Keratinocyte (primary cell): ENCODE measurements around the gene S100A9. TPM values are rescaled to one million over a fixed set of nuclear protein-coding genes. Genes with fewer than 3 reads are reported as not detected.

Experiments
- DNase-seq: peaks from one replicate; pipeline ENCODE4 v3.0.0-alpha.2; 2011; ENCODE audit warnings: low read depth, missing footprints, low spot score
- FAIRE-seq: peaks from 2 replicates; lab custom pipeline; 2011; peaks lifted over from hg19 to GRCh38; lab: Jason Lieb, UNC
- H2AFZ ChIP-seq: 2 replicates; pipeline ENCODE4 v1.6.0; 2012; ENCODE audit warnings: low read length, control low read depth, inconsistent platforms; ENCODE audit not compliant: control insufficient read depth
- H3K27ac ChIP-seq: 2 replicates; pipeline ENCODE4 v1.5.1; 2011; ENCODE audit warnings: low read length; ENCODE audit not compliant: control insufficient read depth, insufficient read depth
- H3K27me3 ChIP-seq: 3 replicates; pipeline ENCODE4 v1.6.0; 2011; ENCODE audit warnings: low read length; ENCODE audit not compliant: control insufficient read depth, insufficient read depth; ENCODE audit errors: extremely low read depth
- H3K36me3 ChIP-seq, 2 experiments: 2 replicates in 1 of 2; 3 replicates in 1 of 2; pipeline ENCODE4 v1.5.1; 2011; ENCODE audit warnings: low read length in 2 of 2, mild to moderate bottlenecking in 1 of 2; ENCODE audit not compliant: control insufficient read depth in 2 of 2, insufficient read depth in 2 of 2; ENCODE audit errors: extremely low read depth in 1 of 2
- H3K4me1 ChIP-seq: 3 replicates; pipeline ENCODE4 v1.5.1; 2011; ENCODE audit warnings: low read length; ENCODE audit not compliant: control insufficient read depth, insufficient read depth; ENCODE audit errors: extremely low read depth
- H3K4me2 ChIP-seq: 3 replicates; pipeline ENCODE4 v1.6.0; 2011; ENCODE audit warnings: low read depth, low read length; ENCODE audit not compliant: control insufficient read depth, insufficient read depth; ENCODE audit errors: extremely low read depth
- H3K4me3 ChIP-seq, 3 experiments: fragments of 200-600 bp in 1 of 3; sonication (generic) in 1 of 3; 2 replicates in 2 of 3; 3 replicates in 1 of 3; pipeline ENCODE4 v1.5.1; 2011 to 2016; ENCODE audit warnings: low read length in 3 of 3, mild to moderate bottlenecking in 3 of 3, control low read depth in 2 of 3, inconsistent platforms in 1 of 3, low read depth in 1 of 3, mixed read lengths in 1 of 3, mixed run types in 1 of 3, moderate library complexity in 1 of 3; ENCODE audit not compliant: control insufficient read depth in 2 of 3, insufficient read depth in 2 of 3; ENCODE audit errors: extremely low read depth in 1 of 3
- H3K79me2 ChIP-seq: 2 replicates; pipeline ENCODE4 v1.6.0; 2012; ENCODE audit warnings: low read length; ENCODE audit not compliant: control insufficient read depth, insufficient read depth
- H3K9ac ChIP-seq: 3 replicates; pipeline ENCODE4 v1.6.0; 2011; ENCODE audit warnings: low read length; ENCODE audit not compliant: control insufficient read depth, insufficient read depth; ENCODE audit errors: extremely low read depth
- H3K9me1 ChIP-seq: 3 replicates; pipeline ENCODE4 v1.6.0; 2011; ENCODE audit warnings: low read length; ENCODE audit not compliant: control insufficient read depth, insufficient read depth; ENCODE audit errors: extremely low read depth
- H3K9me3 ChIP-seq: 2 replicates; pipeline ENCODE4 v1.5.1; 2012; ENCODE audit warnings: low read depth, low read length; ENCODE audit not compliant: control insufficient read depth
- H4K20me1 ChIP-seq: 3 replicates; pipeline ENCODE4 v1.6.0; 2011; ENCODE audit warnings: low read length; ENCODE audit not compliant: control insufficient read depth, insufficient read depth; ENCODE audit errors: extremely low read depth
- CTCF ChIP-seq, 3 experiments: IDR thresholded peaks in 1 of 3; conservative IDR thresholded peaks in 1 of 3; optimal IDR thresholded peaks in 1 of 3; 2 replicates in 2 of 3; 3 replicates in 1 of 3; pipeline versions ENCODE3 to v1.5.1; 2011; ENCODE audit warnings: low read length in 3 of 3, mild to moderate bottlenecking in 3 of 3, moderate library complexity in 2 of 3, control low read depth in 1 of 3, inconsistent platforms in 1 of 3; ENCODE audit not compliant: insufficient read depth in 2 of 3; ENCODE audit errors: extremely low read depth in 1 of 3
- EZH2 ChIP-seq: IDR thresholded peaks from one replicate; pipeline ENCODE4 v1.6.1; 2012; ENCODE audit warnings: inconsistent platforms, mild to moderate bottlenecking, low read length, moderate library complexity
- dilution Hi-C: fragments of 300-500 bp; cut with MboI; formaldehyde crosslinking; loops from one replicate; pipeline ENCODE4 v1.7.0; 2020; ENCODE audit warnings: low sequenced_read_pairs; ENCODE audit not compliant: extremely low pct_ligation_motif_present
- polyA plus RNA-seq, 5 experiments: library from polyadenylated mRNA; depleted of rRNA in 3 of 5; stranded (reverse) in 3 of 5; stranded (forward) in 1 of 5; unstranded in 1 of 5; fragments of >200 nt; gene quantifications; 1 replicate in 1 of 5; 2 replicates in 3 of 5; 3 replicates in 1 of 5; pipeline versions ENCODE4 v1.2.1 to v1.2.3, GENCODE V29; 2011 to 2012; ENCODE audit warnings: missing spikeins in 2 of 5, low read depth in 1 of 5, low replicate concordance in 1 of 5

The S100A9 gene
- polyA plus RNA-seq, 1 donor (not counting 4 experiments of a cell fraction or from before 2014, with no cell fraction given) = 297 TPM

GRCh38 chr1:153349363-153350320 lies 8.0 kb upstream of the S100A9 start:
- H3K9ac ChIP-seq = no peak overlapping the region
- H3K9me1 ChIP-seq = no peaks in the 10 kb centered on the region
- DNase-seq = no peak
- H3K9me3 ChIP-seq = no peaks in the 10 kb centered on the region
- H3K4me2 ChIP-seq = no peak overlapping the region
- no peak overlapping the region for H3K27ac ChIP-seq
- dilution Hi-C loops = loop anchor here (10.0 kb wide), 2 partner anchors 55 to 155 kb away; no protein-coding TSS in a partner anchor
- H3K79me2 ChIP-seq = no peaks in the 10 kb centered on the region
- H3K4me3 ChIP-seq = no peak overlapping the region
- no peak for FAIRE-seq
- peaks cover 9% of the 10 kb centered on the region for H3K4me1 ChIP-seq
- H4K20me1 ChIP-seq = no peaks in the 10 kb centered on the region
- no peaks in the 10 kb centered on the region for H3K36me3 ChIP-seq
- peaks cover 3% of the 10 kb centered on the region for H3K27me3 ChIP-seq
- H2AFZ ChIP-seq = no peak overlapping the region
- TF ChIP-seq CTCF (optimal IDR thresholded peaks at IDR 0.05 in 1 of 3, IDR thresholded peaks at IDR 0.05 in 1 of 3, conservative IDR thresholded peaks at IDR 0.05 in 1 of 3; ENCODE audit: extremely low read depth in 1 of 3, insufficient read depth in 2 of 3, low read length in 3 of 3) (no peak), EZH2 (no peak)

- H3K36me3 ChIP-seq = no peaks in the 10 kb centered on the region
- H3K4me1 ChIP-seq = peaks cover 9% of the 10 kb centered on the region
- no peaks in the 10 kb centered on the region for H3K9me1 ChIP-seq
- no peak overlapping the region for H3K9ac ChIP-seq
- DNase-seq = no peak
- no peak overlapping the region for H3K27ac ChIP-seq
- H3K9me3 ChIP-seq = no peaks in the 10 kb centered on the region
- no peak for TF ChIP-seq CTCF (optimal IDR thresholded peaks at IDR 0.05 in 1 of 3, IDR thresholded peaks at IDR 0.05 in 1 of 3, conservative IDR thresholded peaks at IDR 0.05 in 1 of 3; ENCODE audit: extremely low read depth in 1 of 3, insufficient read depth in 2 of 3, low read length in 3 of 3)
- TF ChIP-seq EZH2 = no peak
- H3K79me2 ChIP-seq = no peaks in the 10 kb centered on the region
- H3K27me3 ChIP-seq = peaks cover 3% of the 10 kb centered on the region
- H3K4me2 ChIP-seq = no peak overlapping the region
- no peak overlapping the region for H2AFZ ChIP-seq
- no peak for FAIRE-seq
- dilution Hi-C loops = loop anchor here (10.0 kb wide), 2 partner anchors 54 to 154 kb away; no protein-coding TSS in a partner anchor
- no peaks in the 10 kb centered on the region for H4K20me1 ChIP-seq
- H3K4me3 ChIP-seq = no peak overlapping the region
Measured at GRCh38 chr1:153350321-153350957, 7.2 kb upstream of the S100A9 start.
